GM19455 (cell line): ENCODE measurements around the gene ATP6V1G2.
A peak's percentile ranks its signal among the peaks of the same experiment; 100 is the strongest.

Source experiments
- ATAC-seq: cut with Tn5 transposase; IDR thresholded peaks from one replicate; pipeline ENCODE4 v1.9.1; 2021; ENCODE audit not compliant: unreplicated experiment

The ATP6V1G2 gene

GRCh38 chr6:31548544-31548873 is 2.1 kb upstream of the ATP6V1G2 start:
- no peak for ATAC-seq

DNA sequence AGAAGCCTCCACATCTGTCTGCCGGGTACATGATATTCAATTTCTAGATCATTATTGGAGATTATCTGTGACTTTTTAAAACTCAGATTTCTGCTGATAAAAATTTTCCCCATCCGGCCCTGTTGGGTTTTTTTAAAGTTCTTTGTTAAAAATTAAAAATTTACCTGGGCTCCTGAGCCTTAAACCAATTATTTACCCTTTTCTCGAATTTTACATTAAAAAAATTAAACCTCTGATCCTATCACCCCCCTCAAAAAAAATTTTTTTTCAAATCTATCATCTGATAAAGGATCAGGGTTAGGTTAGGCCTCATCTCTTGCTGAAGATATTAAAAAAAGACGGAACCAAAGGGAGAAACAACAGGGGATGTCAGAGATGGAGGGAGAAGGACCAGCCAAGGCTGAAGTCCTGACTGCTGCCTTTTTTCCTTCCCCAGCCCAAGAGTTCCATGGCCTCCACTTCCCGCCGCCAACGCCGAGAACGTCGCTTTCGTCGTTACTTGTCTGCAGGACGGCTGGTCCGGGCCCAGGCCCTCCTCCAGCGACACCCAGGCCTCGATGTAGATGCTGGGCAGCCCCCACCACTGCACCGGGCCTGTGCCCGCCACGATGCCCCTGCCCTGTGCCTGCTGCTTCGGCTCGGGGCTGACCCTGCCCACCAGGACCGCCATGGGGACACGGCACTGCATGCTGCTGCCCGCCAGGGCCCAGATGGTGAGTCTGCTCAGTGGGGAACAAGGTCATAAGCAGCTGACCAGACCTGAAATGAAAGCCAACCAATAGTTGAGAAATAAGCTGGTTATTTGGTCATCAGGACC is 1.5 kb upstream of the ATP6V1G2 start:
- no peak for ATAC-seq

DNA sequence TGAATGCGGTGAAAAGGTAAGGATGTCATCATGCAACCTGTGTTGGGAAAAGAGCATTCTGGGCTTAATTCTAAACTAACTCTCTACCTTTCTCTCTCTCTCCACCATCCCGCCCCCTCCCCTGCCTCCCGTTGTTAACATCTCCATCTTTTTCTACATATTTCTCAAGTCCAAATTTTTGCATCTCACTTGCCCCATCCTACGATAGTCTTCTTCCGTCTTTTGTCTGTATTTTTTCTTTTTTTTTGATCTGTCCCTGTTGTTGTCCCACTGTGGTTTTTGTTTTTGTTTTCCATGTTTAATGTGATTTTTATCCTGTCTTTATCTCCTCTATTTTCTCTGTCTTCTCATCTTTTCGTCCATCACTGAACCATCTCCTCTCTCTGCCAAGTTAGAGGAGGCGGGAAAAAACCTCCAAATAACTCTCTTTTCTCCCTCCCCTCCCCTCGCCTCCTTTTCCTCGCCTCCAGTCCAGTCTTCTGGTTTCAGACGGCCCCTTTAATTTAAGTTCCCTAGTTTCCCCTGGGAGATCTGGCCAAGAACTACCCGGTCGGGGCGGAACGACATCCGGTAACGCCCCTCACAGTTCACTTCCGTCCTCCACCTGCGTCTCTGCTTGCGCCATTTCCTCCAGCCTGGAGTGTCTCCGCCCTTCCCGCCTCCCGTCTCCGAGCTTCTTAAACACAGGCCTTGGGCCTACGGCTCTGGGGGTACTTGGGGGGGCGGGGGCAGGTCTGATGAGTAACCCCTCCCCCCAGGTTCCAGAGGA is 734 bp upstream of the ATP6V1G2 start, which contains the start of gene NFKBIL1:
NFKBIL1 (plus strand) TSS at position 651 of the 769 bp plus-strand sequence; CDS start at position 738, 87 bp downstream.
- ATAC-seq: peak; percentile 63

- no peak for ATAC-seq
These were observed 1.1 kb downstream of the ATP6V1G2 start for GRCh38 chr6:31545291-31545690.

GRCh38 chr6:31544676-31545075 is 1.7 kb downstream of the ATP6V1G2 start:
- ATAC-seq: no peak

DNA sequence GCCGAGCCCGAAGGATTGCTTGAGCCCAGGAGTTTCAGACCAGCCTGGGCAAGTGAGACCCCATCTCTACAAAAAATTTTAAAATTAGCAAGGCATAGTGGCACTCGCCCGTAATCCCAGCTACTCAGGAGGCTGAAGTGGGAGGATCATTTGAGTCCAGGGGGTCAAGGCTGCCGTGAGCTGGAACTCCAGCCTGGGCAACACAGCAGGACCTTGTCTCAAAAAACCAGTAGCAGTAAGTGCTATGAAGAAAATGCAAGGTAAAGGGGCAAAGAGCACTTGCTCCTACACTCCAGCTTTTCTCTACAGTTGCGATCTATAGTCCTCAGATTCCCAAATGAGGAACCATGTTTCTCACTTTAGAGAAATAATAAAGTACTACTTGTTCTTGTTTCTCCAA is 2.8 kb downstream of the ATP6V1G2 start:
- ATAC-seq: no peak

- ATAC-seq: peak; percentile 70
These were observed 4.5 kb downstream of the ATP6V1G2 start, which contains the start of gene DDX39B for GRCh38 chr6:31541658-31542521. Gene DDX39B (minus strand): TSS chr6:31542003. CDS start chr6:31540532, 1,471 bp downstream.

DNA sequence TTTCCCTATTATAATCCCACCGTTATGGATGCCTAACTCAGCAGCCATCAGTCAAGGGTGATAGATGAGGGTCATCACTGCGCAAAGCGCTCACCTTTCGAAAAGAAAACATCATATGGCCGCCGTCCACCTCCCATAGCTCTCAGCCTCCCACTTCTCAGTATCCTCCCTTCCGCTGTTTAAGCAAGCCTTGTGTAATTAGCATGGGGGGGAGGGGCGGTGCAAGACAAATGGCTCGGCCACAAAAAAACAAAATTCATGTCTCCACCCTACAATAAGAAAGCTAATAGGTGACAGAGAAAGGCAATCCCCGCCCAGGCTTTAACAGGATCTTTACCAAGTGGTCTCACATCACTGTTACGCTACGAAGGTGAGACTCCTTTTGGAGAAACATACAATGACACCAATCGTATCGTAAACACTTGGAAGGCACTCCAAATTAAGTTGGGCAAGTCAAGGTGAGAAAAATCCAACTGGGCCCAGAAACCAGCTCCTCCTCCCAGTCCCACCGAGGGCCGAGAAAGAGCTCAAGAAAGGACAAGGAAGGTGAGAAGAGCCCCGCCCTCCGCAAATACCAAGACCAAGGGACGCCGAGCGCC is 5.2 kb downstream of the ATP6V1G2 start:
- ATAC-seq: no peak

DNA sequence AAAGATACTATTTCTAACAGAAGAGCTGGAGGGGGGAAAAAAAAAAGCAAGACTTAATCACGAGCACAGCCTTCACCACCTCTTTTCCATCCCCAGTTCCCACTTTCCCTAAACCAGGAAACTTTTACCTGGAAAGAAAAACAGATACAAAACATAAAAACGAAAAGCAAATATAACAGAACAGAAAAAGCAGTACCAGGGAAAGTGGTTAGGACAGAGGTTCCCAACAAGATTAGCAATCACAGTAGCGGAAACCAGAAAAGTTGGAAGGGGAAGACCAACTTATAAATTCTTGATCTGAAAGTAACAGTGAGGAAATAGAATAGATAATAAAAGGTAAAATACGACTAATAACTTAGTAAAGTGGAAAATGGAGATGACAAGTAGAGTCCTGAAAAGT is 5.8 kb downstream of the ATP6V1G2 start:
- no peak for ATAC-seq

DNA sequence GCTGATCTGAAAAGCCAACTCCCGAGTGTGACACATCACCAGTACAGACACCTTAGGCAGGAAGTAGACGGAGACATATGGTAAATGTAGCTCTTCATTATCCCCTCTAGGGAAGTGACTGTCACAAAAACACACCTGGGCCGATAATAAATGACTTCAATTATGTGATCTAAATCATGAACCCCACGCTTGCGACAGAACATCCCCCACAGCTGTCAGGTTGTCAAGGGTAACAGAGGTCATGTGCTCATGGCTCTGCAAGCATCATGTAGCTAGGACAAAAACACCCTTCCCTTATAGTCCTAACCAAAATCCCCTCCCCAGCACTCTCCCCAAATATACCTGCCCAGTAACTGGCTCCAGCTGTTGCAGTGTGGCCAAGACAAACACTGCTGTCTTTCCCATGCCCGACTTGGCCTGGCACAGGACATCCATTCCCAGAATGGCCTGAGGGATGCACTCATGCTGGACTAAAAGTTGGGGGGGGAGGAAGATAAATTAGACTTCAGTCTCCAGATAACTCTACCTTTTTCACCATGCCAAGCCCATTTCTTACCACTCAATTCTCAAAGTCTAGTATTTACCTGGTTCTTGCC is 7.5 kb downstream of the ATP6V1G2 start:
- ATAC-seq: no peak

DNA sequence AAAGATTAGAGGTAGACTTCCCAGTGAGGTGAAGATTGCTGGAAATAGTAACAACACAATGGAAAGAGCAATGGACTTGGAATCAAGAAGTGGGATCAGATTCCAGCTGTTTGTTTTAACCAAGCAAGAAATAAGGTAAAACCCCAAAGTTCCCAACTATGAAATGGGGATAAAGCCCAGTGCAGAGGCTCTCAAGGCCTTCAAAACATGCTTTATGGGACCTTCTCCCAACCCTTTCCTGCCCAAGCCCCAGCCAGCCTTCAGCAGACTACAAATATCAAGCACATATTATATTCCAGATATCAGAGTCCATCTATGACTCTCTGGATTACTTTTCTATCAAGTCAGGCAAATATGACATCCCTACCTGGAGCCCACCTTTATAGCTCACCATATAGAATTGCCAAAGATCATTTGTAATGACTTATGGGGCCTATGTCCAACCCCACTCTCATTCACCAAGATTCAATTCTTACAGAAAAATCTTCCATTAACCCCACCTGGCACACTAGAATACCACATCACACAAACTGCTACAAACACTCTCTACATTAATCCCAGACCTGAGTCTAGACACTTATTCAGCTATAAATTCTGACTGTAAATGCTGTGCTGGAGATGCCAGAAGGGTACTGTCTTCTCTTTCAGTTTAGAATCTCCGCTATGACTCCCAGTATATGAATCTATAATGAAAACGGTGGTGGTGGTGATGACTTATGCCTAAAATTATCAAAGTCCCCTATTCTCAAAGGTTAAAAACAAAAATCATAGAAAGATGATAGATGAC is 10.7 kb downstream of the ATP6V1G2 start:
- ATAC-seq: no peak

- no peak for ATAC-seq
These were observed 11.8 kb downstream of the ATP6V1G2 start for GRCh38 chr6:31534521-31535040.

GRCh38 chr6:31534011-31534410 is 12.4 kb downstream of the ATP6V1G2 start:
- no peak for ATAC-seq

- ATAC-seq: no peak
These were observed 13.0 kb downstream of the ATP6V1G2 start for GRCh38 chr6:31533455-31533841.

DNA sequence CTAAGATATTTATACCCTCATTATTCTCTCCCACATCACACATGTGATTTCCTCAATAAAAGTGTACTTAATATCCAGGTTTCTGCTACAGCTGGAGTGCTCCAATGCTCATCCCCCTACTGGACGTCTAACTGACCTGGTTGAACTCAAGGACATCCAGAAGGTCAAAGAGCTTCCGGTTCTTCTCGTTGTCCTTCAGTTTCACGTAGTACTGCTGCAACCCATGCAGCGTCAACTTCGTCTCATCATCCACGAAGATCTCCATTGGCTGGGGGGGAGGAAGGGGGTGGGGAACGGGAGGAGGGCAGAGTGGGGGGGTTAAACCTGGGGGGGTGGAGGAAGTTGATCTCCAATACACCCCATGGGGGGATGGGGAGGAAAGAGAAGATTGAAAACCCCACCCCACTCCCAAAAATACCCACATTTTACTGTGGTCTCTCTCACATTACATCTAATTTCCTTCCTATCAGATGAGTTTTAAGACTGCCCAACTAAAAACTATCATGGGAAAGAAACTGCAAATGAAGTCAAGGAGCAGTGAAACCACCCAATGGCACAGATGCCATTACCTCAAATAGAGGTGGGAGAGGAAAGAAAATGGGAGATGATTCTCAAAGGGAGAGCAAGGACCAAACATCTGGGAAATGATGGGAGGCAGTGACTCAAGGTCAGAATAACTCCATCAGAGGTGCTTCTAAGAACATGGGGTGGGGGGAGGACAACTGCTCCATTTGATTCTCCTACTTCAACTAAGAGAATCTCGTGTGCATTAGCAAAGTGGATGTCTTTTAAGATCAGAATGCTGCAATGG is 13.6 kb downstream of the ATP6V1G2 start:
- no peak for ATAC-seq

DNA sequence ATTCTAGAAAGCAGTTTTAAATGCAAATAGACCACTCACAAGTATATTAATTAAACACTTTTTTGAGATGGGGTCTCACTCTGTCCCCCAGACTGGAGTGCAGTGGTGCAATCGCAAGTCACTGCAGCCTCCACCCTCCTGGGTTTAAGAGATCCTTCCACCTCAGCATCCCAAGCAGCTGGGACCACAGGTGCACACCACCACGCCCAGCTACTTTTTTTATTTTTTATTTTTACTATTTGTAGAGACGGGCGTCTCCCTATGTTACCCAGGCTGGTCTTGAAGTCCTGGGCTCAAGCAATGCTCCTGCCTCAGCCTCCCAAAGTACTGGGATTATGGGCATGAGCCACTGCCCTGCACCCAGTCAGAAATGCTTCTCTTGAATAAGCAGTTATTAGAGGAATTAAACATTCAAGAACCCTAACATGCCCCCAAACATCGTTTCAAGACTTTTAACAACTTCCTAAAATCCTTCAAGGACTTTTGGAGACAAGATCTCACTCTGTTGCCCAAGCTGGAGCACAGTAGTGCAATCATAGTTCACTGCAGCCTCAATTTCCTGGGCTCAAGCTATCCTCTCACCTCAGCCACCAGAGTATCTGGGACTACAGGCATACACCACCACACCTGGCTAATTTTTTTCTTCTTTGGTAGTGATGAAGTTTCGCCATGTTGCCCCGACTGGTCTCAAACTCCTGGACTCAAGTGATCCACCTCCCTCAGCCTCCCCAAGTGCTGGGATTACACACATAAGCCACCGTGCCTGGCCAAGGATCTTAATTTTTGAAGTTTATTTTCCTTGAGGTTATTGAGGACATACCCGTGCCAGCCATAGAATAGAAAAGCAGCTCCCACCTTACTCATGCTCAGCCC is 14.4 kb downstream of the ATP6V1G2 start:
- ATAC-seq: no peak

DNA sequence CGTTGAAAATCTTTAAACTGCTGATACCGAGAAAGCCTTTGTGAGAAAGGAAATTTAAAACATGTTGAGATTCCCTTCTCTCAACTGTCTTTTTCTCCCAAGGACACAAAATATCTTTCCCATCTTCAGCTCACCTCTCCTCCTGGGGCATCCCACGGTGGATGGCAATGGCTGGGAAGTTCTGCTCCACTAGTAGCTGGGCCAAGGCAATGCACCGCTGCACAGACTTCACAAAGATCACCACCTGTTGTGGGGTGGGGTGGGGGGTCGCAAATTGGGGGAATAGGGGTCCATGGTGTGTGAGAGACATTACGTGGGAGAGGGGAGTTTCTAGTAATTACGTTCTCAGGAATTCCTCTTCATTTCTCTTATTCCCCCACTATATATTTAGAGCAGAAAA is 15.2 kb downstream of the ATP6V1G2 start:
- no peak for ATAC-seq

DNA sequence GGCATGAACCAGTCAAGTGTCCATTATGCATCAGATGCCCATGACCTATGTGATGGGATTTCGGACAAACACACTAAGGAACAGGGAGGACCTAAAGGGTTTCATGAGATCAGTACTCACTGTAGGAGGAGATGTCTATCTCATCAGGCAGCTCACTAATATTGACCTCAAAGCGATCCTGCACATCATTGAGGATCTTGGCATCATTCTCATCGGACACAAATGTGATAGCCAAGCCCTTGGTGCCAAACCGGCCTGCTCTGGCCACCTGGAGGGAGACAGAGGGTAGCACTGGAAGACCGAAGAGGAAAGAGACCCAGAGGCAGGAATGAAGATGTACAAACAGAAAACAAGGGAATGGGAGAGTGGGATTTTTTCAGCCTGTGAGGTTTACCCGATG is 15.7 kb downstream of the ATP6V1G2 start:
- ATAC-seq: no peak
